CD4-positive, CD25-positive, alpha-beta regulatory T cell (primary cell): ENCODE results near the gene RASAL2. TPM values are rescaled to one million over a fixed set of nuclear protein-coding genes. Genes with fewer than 3 reads are reported as not detected.
A peak's percentile ranks its signal among the peaks of the same experiment; 100 is the strongest.

Source experiments
- ATAC-seq, 2 donors: fragments of 150-1000 bp; cut with Tn5 transposase; one replicate each; pipeline ENCODE4 v1.10.0; 2021; ENCODE audit warnings: low read depth in 2 of 2, moderate number of reproducible peaks in 2 of 2, moderate library complexity in 1 of 2
- DNase-seq, 3 donors: peaks; one replicate each; pipeline versions ENCODE4 v3.0.0 to v3.0.0-alpha.2; 2012 to 2022; ENCODE audit warnings: mixed read lengths in 1 of 3
- H3K27ac ChIP-seq: one replicate; pipeline ENCODE4 v1.7.0; 2013; ENCODE audit warnings: mild to moderate bottlenecking, low read length; ENCODE audit not compliant: insufficient read depth, poor library complexity, severe bottlenecking
- H3K27me3 ChIP-seq: one replicate; pipeline ENCODE4 v1.7.0; 2013; ENCODE audit warnings: low read length; ENCODE audit not compliant: control insufficient read depth, insufficient read depth
- H3K36me3 ChIP-seq: one replicate; pipeline ENCODE4 v1.7.0; 2013; ENCODE audit warnings: mild to moderate bottlenecking, low read length, moderate library complexity; ENCODE audit not compliant: control insufficient read depth, insufficient read depth
- H3K4me1 ChIP-seq: 2 replicates; pipeline ENCODE4 v1.7.0; 2013; ENCODE audit warnings: mild to moderate bottlenecking, low read length; ENCODE audit not compliant: insufficient read depth, control insufficient read depth, poor library complexity, severe bottlenecking
- H3K4me3 ChIP-seq: one replicate; pipeline ENCODE4 v1.7.0; 2013; ENCODE audit warnings: low read depth, mild to moderate bottlenecking, low read length, moderate library complexity
- H3K9me3 ChIP-seq, 2 experiments: 1 replicate in 1 of 2; 2 replicates in 1 of 2; pipeline ENCODE4 v1.7.0; 2013; ENCODE audit warnings: low read length in 2 of 2, mild to moderate bottlenecking in 1 of 2, moderate library complexity in 1 of 2; ENCODE audit not compliant: control insufficient read depth in 2 of 2
- H3K27ac Mint-ChIP-seq, 3 donors: one replicate each; pipeline ENCODE4 v1.8.0; 2020 to 2022; ENCODE audit warnings: mild to moderate bottlenecking in 3 of 3, mixed read lengths in 3 of 3, moderate library complexity in 2 of 3
- H3K27me3 Mint-ChIP-seq: one replicate; pipeline ENCODE4 v1.8.0; 2022; ENCODE audit warnings: mild to moderate bottlenecking, mixed read lengths
- H3K36me3 Mint-ChIP-seq: one replicate; pipeline ENCODE4 v1.8.0; 2020; ENCODE audit warnings: mixed read lengths
- H3K4me1 Mint-ChIP-seq, 4 donors: one replicate each; pipeline ENCODE4 v1.8.0; 2020 to 2022; ENCODE audit warnings: mixed read lengths in 4 of 4, mild to moderate bottlenecking in 1 of 4
- H3K4me3 Mint-ChIP-seq, 4 donors: one replicate each; pipeline ENCODE4 v1.8.0; 2020 to 2022; ENCODE audit warnings: mild to moderate bottlenecking in 4 of 4, mixed read lengths in 4 of 4, moderate library complexity in 3 of 4
- H3K9me3 Mint-ChIP-seq, 7 donors: one replicate each; pipeline ENCODE4 v1.8.0; 2020 to 2022; ENCODE audit warnings: mixed read lengths in 7 of 7, mild to moderate bottlenecking in 3 of 7, moderate library complexity in 2 of 7
- polyA plus RNA-seq, 4 donors: library from polyadenylated mRNA; unstranded; fragments of 300-500 nt; fragmentation: Illumina TruSeq; gene quantifications; one replicate each; pipeline ENCODE4 v1.2.3, GENCODE V29; 2021
- total RNA-seq: library from RNA; stranded (reverse); gene quantifications from one replicate; pipeline ENCODE4 v1.2.3, GENCODE V29; 2022

The RASAL2 gene
- total and polyA plus RNA-seq, 5 donors from 2014 or later: not detected

GRCh38 chr1:178496410-178497135 lies 402.7 kb downstream of the RASAL2 start, which contains the start of gene CLEC20A:
Gene CLEC20A (minus strand): TSS chr1:178496964. CDS start chr1:178496939, 25 bp downstream.
- no peak for ATAC-seq
- H3K27ac Mint-ChIP-seq: no peak within 1 kb of the TSS

DNA sequence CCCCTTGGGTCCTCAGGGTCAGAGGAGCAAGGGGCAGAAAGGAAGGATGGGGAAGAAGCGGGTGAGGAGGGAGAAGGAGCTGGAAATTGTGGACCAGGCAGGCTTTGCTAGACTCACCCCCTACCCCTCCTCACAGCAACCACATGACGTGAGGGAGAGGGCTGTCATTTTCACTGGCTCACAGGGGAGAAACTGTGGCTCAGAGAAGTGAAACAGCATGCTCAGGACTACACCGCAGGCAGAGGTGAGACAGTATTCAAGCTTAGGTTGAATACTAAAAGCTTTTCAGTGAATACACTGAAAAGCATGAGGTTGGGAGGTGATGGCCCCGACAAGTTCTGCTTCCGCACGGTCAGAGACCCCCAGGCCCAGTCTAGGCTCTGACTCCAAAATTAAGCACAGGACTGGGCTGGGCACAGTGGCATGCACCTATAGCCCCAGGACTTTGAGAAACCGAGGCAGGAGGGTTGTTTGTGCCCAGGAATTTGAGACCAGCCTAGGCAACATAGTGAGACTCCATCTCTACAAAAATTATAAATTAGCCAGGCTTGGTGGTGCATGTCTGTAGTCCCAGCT lies 404.1 kb downstream of the RASAL2 start:
- Mint-ChIP-seq H3K9me3 (peaks cover 0 to 2% (median 0%) of the 10 kb centered on the region in 7 donors), H3K4me3 (no peak overlapping the region), H3K4me1 (no peaks in the 10 kb centered on the region), H3K27ac (no peak overlapping the region), H3K27me3 (no peaks in the 10 kb centered on the region), H3K36me3 (no peaks in the 10 kb centered on the region)
- ATAC-seq (no peak), DNase-seq (no peak)
- no peaks in the 10 kb centered on the region for H3K4me1 ChIP-seq
- no peaks in the 10 kb centered on the region for H3K27me3 ChIP-seq
- no peak overlapping the region for H3K4me3 ChIP-seq
- H3K27ac ChIP-seq: no peak overlapping the region
- no peaks in the 10 kb centered on the region for H3K36me3 ChIP-seq
- H3K9me3 ChIP-seq: no peaks in the 10 kb centered on the region

More at GRCh38 chr1:178496410-178497135, 402.7 kb downstream of the RASAL2 start, which contains the start of gene CLEC20A:
- Mint-ChIP-seq H3K4me3 (no peak within 1 kb of the TSS), H3K9me3 (peaks cover 0 to 2% (median 0%) of the 10 kb centered on the region in 7 donors), H3K4me1 (no peaks in the 10 kb centered on the region), H3K27me3 (no peaks in the 10 kb centered on the region), H3K36me3 (no peaks in the 10 kb centered on the region)
- no peak for DNase-seq
- Histone ChIP-seq H3K27ac (no peak within 1 kb of the TSS), H3K4me1 (no peaks in the 10 kb centered on the region), H3K36me3 (no peaks in the 10 kb centered on the region), H3K9me3 (no peaks in the 10 kb centered on the region), H3K27me3 (no peaks in the 10 kb centered on the region), H3K4me3 (no peak within 1 kb of the TSS)

DNA sequence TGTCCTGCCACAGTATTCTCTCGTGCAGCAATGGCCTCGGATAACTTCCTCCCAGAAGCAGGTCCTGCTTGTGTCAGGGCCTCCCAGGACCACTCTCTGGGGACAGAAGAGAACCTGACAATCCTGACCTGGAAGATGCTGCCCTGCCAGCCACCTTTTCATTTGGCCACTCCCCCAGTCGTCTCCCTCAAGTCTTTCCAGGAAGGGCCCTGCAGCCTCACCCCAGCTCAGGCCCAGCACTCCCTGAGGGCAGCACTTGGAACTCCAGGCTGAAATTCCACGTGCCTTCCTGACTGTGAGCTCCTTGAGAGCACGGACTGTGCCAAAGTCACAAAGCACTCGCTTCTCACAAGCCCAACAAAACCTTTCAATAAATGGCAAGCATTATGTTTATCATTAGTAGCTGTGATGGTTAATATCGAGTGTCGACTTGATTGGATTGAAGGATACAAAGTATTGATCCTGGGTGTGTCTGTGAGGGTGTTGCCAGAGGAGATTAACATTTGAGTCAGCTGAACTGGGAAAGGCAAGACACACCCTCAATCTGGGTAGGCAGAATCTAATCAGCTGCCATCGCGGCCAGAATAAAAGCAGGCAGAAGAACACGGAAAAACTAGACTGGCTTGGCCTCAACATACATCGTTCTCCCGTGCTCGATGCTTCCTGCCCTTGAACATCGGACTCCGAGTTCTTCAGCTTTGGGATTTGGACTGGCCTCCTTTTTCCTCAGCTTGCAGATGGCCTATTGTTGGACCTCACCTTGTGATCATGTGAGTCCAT lies 405.2 kb downstream of the RASAL2 start:
- no peaks in the 10 kb centered on the region for H3K4me1 ChIP-seq
- no peak overlapping the region for H3K4me3 Mint-ChIP-seq
- H3K27ac Mint-ChIP-seq: no peak overlapping the region
- no peak overlapping the region for H3K4me3 ChIP-seq
- no peak for ATAC-seq
- no peak overlapping the region for H3K27ac ChIP-seq
- no peaks in the 10 kb centered on the region for H3K36me3 ChIP-seq
- no peaks in the 10 kb centered on the region for H3K4me1 Mint-ChIP-seq
- no peaks in the 10 kb centered on the region for H3K27me3 ChIP-seq
- no peaks in the 10 kb centered on the region for H3K9me3 Mint-ChIP-seq
- H3K27me3 Mint-ChIP-seq: no peaks in the 10 kb centered on the region
- no peaks in the 10 kb centered on the region for H3K36me3 Mint-ChIP-seq
- H3K9me3 ChIP-seq: no peaks in the 10 kb centered on the region
- DNase-seq: no peak

DNA sequence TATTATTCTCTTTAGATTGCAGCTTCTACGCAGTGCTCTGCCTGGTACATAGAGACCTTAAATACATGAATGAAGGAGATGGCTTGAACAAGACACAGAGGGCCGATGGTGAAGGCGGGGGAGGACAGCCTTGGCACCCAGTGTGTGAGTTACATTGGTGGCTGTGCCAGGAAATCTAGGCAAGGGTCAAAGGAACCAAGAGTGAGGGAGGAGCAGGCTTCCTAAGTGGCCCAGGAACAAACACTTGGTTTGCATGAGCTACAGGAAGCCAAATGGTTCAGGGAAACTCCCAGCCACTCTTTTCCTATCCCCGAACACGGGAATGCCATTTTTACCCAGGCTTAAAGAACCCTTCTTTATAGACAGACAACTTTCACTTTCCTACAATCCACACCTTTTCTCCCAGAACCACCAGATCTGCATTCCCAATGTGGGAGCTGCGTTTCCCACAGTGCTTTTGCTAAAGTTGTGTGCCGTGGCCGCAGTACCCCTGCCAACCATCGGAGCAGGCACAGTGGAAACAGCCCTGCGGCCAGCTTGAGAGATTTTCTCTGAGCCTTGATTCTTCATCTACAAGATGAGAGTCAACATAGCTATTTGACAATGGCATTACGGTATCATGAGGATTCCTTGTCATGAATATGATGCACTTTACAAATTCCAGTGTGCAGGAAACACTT lies 406.3 kb downstream of the RASAL2 start:
- Mint-ChIP-seq H3K27me3 (no peaks in the 10 kb centered on the region), H3K9me3 (no peaks in the 10 kb centered on the region), H3K4me3 (no peak overlapping the region), H3K4me1 (no peaks in the 10 kb centered on the region), H3K27ac (no peak overlapping the region), H3K36me3 (no peaks in the 10 kb centered on the region)
- DNase-seq (no peak), ATAC-seq (no peak)
- H3K9me3 ChIP-seq: no peaks in the 10 kb centered on the region
- no peaks in the 10 kb centered on the region for H3K4me1 ChIP-seq
- no peaks in the 10 kb centered on the region for H3K36me3 ChIP-seq
- H3K27ac ChIP-seq: no peak overlapping the region
- H3K27me3 ChIP-seq: no peaks in the 10 kb centered on the region
- H3K4me3 ChIP-seq: no peak overlapping the region

GRCh38 chr1:178500936-178501554 lies 407.1 kb downstream of the RASAL2 start:
- Mint-ChIP-seq H3K27ac (no peak overlapping the region), H3K36me3 (no peaks in the 10 kb centered on the region), H3K9me3 (no peaks in the 10 kb centered on the region), H3K4me3 (no peak overlapping the region), H3K4me1 (no peaks in the 10 kb centered on the region), H3K27me3 (no peaks in the 10 kb centered on the region)
- H3K36me3 ChIP-seq: no peaks in the 10 kb centered on the region
- no peaks in the 10 kb centered on the region for H3K4me1 ChIP-seq
- no peaks in the 10 kb centered on the region for H3K9me3 ChIP-seq
- no peaks in the 10 kb centered on the region for H3K27me3 ChIP-seq
- H3K4me3 ChIP-seq: no peak overlapping the region
- no peak overlapping the region for H3K27ac ChIP-seq
- DNase-seq (no peak), ATAC-seq (no peak)

GRCh38 chr1:178501705-178502329 lies 407.9 kb downstream of the RASAL2 start:
- ATAC-seq (no peak), DNase-seq (peak in 2 of 3 donors; percentile 11 to 49)
- no peaks in the 10 kb centered on the region for H3K9me3 Mint-ChIP-seq
- no peaks in the 10 kb centered on the region for H3K36me3 Mint-ChIP-seq
- Histone ChIP-seq H3K4me1 (no peaks in the 10 kb centered on the region), H3K36me3 (no peaks in the 10 kb centered on the region), H3K27ac (no peak overlapping the region), H3K27me3 (no peaks in the 10 kb centered on the region), H3K4me3 (no peak overlapping the region), H3K9me3 (no peaks in the 10 kb centered on the region)
- H3K27me3 Mint-ChIP-seq: no peaks in the 10 kb centered on the region
- no peaks in the 10 kb centered on the region for H3K4me1 Mint-ChIP-seq
- H3K4me3 Mint-ChIP-seq: no peak overlapping the region
- H3K27ac Mint-ChIP-seq: no peak overlapping the region

DNA sequence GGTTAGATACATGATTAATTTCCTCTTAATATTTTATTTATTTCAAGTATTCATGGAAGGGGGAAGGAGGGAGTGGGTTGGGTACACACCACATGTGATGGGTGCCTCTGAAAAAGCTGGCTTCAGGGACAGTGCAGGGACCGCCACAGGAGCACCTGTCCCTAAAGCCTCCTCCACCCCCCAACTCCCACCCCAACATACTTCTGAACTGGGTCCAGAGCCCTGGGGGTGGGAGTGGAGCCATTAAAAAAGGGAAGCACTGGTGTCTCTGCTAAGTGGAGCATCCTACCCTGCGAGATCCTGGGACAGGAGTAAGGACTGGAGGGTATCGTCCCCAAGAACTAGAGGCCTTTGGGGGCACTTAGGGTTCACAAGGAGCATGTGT lies 408.4 kb downstream of the RASAL2 start:
- Mint-ChIP-seq H3K4me1 (no peaks in the 10 kb centered on the region), H3K36me3 (no peaks in the 10 kb centered on the region), H3K4me3 (no peak overlapping the region), H3K9me3 (no peaks in the 10 kb centered on the region), H3K27ac (no peak overlapping the region), H3K27me3 (no peaks in the 10 kb centered on the region)
- H3K36me3 ChIP-seq: no peaks in the 10 kb centered on the region
- H3K9me3 ChIP-seq: no peaks in the 10 kb centered on the region
- no peak overlapping the region for H3K4me3 ChIP-seq
- DNase-seq: no peak
- ATAC-seq: no peak
- H3K27me3 ChIP-seq: no peaks in the 10 kb centered on the region
- H3K27ac ChIP-seq: no peak overlapping the region
- H3K4me1 ChIP-seq: no peaks in the 10 kb centered on the region
